ENCODE measurements around the gene GNB3.

- TF ChIP-seq CTCF (IDR thresholded peaks at IDR 0.05) (no peak), POLR2AphosphoS5 (IDR thresholded peaks at IDR 0.05; ENCODE audit: insufficient read depth in 1 of 2, low read depth in 1 of 2) (no peak), POLR2A (IDR thresholded peaks at IDR 0.05) (no peak)
These were observed 14.6 kb downstream of the GNB3 start for GRCh38 chr12:6855322-6855721.
